ENCODE results near the gene LAMTOR1.

GRCh38 chr11:72136684-72137262 lies 33.7 kb upstream of the LAMTOR1 start:
- TF ChIP-seq CTCF (IDR thresholded peaks at IDR 0.05) = no peak
- no peak for TF ChIP-seq POLR2A (IDR thresholded peaks at IDR 0.05)

Measured in prostate gland (tissue), 2 donors.